Activated CD4-positive, alpha-beta T cell treated with anti-CD3 and anti-CD28 coated beads for 24 hours (primary cell): Measurements from ENCODE around the gene REM1.

Source experiments
- DNase-seq, 2 donors: peaks; one replicate each; pipeline ENCODE4 v3.0.0-alpha.2; 2020; ENCODE audit warnings: low read depth in 2 of 2

REM1 gene

GRCh38 chr20:31523361-31524283 lies 48.5 kb downstream of the REM1 start:
- DNase-seq = no peak

GRCh38 chr20:31527266-31527665 lies 52.2 kb downstream of the REM1 start:
- DNase-seq = no peak
